Fibroblast of pulmonary artery (primary cell): ENCODE data around the gene PSMC3IP.
A peak's percentile ranks its signal among the peaks of the same experiment; 100 is the strongest.
"Not testable (repeated sequence)": the region's sequence is repeated elsewhere in the genome, so short reads cannot be mapped to it uniquely, and the experiment has no call there.

Experiments
- DNase-seq: peaks from one replicate; pipeline ENCODE4 v3.0.0-alpha.2; 2010; ENCODE audit warnings: low read depth
- H3K4me3 ChIP-seq: replicated peaks from 2 replicates; pipeline ENCODE4 v1.5.1; 2011; ENCODE audit warnings: low read depth, mild to moderate bottlenecking, control low read depth, low read length, moderate library complexity
- TF ChIP-seq, protein P1 (sequence below): IDR thresholded peaks from 2 replicates; pipeline ENCODE4 v1.5.1; 2011; ENCODE audit warnings: mild to moderate bottlenecking, control low read depth, low read length, inconsistent platforms; ENCODE audit errors: missing control alignments

The PSMC3IP gene

DNA sequence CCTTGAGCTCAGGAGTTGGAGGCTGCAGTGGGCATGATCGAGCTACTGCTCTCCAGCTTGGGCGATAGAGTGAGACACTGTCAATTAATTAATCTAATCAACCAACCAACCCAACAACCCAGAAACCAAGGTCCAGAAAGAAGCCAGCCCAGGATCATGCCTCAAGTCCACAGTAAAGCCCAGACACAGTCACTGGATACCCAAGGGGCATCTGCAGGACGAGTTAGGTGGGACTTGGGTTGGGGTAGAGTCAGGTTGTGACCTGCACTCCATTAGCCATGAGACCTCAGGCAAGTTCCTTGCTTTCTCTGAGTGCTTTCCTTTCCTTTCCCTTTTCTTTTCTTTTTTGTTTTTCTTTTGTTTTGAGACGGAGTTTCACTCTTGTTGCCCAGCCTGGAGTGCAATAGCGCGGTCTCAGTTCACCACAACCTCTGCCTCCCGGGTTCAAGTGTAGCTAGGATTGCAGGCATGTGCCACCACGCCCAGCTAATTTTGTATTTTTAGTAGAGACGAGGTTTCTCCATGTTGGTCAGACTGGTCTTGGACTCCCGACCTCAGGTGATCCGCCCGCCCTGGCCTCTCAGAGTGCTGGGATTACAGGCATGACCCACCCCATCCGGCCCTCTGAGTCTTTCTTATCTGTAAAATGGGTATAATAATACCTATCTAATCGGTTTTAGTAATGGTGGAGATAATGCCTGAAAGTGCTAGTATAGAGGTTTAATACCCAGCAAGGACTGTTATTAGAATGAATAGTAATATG is 28.4 kb downstream of the PSMC3IP start:
- TF ChIP-seq, protein P1, sequence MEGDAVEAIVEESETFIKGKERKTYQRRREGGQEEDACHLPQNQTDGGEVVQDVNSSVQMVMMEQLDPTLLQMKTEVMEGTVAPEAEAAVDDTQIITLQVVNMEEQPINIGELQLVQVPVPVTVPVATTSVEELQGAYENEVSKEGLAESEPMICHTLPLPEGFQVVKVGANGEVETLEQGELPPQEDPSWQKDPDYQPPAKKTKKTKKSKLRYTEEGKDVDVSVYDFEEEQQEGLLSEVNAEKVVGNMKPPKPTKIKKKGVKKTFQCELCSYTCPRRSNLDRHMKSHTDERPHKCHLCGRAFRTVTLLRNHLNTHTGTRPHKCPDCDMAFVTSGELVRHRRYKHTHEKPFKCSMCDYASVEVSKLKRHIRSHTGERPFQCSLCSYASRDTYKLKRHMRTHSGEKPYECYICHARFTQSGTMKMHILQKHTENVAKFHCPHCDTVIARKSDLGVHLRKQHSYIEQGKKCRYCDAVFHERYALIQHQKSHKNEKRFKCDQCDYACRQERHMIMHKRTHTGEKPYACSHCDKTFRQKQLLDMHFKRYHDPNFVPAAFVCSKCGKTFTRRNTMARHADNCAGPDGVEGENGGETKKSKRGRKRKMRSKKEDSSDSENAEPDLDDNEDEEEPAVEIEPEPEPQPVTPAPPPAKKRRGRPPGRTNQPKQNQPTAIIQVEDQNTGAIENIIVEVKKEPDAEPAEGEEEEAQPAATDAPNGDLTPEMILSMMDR: no peak

DNA sequence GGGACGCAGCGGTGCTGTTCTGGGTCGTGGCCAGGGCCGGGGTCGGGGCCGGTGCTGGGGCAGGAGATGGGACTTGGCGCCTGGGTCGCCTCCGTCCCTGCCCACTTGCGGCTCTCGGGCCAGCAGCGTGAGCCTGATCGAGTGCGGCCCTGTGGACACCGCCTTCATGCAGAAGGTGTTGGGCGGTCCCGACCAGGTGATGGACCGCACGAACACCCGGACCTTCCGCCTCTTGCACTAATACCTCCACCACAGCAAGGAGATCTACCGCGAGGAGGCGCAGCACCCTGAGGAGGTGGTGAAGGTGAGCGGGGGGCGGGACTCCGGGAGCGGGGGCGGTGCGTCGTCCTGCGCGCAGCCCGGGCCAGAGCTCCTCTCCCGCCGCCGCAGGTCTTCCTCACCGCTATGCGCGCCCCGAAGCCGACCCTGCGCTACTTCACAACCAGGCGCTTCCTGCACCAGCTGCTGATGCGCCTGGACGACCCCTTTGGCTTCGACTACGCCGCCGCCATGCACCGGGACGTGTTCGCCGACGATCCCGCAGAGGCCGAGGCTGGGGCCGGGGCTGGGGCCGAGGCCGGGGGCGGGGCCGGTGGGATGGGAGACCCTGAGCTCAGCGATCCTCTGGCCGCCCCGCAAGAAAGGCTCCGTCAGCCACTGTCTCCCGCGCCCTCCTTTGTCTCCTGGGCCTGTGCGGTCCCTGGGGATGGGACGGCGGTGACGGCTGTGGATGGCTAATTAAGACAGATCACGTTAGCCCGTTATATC is 29.3 kb downstream of the PSMC3IP start:
- TF ChIP-seq, protein P1: peak; percentile 38
- peak overlapping the region; percentile 36 for H3K4me3 ChIP-seq
- peak; percentile 46 for DNase-seq

More for the DNA sequence above, 28.4 kb downstream of the PSMC3IP start:
- no peak for DNase-seq
- H3K4me3 ChIP-seq: no peak overlapping the region

DNA sequence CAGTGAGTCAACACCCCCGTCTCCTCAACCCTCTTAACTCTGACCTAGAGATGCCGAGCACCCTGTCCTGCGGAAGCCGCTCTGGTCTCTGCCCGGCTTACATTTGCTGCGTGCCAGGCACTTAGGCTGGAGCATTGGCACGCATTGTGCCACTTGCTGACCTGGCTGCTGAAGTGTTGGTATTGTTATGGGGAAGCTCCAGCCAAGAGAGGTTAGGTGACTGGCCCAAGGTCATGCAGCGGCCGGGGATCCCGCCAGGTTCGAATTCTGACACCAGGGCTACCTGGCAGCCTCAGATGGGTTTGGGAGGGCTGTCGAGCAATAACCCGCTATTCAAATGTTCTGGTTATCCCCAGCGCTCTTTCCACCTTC is 29.8 kb downstream of the PSMC3IP start:
- no peak overlapping the region for H3K4me3 ChIP-seq
- TF ChIP-seq, protein P1: no peak
- DNase-seq: no peak

DNA sequence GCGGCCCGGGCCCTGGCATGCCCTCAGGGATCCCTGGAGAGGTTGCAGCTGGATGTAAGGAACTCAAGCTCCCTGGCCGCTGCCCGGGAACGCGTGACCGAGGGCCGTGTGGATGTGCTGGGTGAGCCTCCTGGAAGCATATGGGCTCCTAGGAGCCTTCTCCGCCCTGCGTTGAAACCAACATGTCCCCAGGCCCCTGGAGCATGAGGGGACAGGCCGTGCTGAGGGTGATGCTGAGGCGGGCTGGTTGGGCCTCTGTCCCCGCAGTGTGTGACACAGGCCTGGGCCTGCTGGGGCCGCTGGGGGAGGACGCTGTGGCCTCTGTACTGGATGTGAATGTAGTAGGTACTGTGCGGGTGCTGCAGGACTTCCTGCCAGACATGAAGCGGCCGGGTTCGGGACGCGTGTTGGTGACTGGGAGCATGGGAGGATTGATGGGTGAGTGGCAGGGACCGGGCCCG is 30.5 kb downstream of the PSMC3IP start:
- no peak overlapping the region for H3K4me3 ChIP-seq
- no peak for DNase-seq
- TF ChIP-seq, protein P1: no peak

DNA sequence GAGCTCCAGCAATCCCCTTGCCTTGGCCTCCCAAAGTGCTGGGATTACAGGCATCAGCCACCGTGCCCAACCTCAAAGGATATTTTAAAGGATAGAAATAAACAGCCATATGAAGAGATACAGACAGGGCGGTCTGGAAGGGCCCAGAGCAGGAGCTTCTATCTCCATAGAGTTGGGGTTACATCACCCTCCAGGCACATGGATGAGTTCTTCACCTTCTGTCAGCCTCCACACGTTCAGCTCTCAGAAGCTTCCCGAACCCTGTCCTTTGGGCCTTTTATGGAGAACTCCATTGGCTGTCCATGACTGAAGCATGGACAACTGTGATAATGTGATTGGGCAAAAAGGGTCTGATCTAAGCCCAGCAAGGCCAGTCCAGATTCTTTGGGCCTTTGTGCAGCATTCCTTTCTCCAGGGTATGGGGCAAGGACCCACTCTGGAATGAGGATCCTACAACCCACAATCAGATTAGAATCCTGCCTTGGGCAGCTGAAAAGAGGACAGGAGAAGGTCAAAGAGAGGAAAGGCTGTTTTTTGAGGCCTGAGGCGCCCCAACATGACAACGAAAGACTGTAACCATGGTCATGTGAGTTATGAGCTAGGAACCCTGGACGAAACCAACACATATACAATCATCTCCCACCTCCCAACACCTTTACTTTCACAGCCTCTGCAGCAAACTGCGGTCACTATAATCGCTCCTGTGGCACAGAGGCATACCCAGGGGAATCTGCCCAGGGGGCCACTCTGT is 31.6 kb downstream of the PSMC3IP start:
- not testable (repeated sequence) for H3K4me3 ChIP-seq, DNase-seq

DNA sequence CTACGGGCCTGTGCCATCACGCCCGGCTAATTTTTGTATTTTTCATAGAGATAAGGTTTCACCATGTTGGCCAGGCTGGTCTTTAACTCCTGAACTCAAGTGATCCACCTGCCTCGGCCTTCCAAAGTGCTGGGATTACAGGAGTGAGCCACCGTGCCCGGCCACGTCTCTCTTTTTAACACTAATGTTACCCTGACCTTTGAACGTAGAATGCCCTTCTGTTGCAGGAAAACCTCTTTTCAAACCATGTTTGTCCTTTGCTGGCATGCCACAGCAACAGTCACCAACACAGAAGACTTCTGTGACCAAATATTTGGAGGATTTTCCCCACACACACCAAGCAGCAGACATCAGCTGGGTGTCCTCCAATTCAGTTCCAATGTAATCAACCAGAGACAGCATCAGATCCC is 32.6 kb downstream of the PSMC3IP start:
- DNase-seq: no peak

More for the DNA sequence above, 32.6 kb downstream of the PSMC3IP start:
- TF ChIP-seq, protein P1: no peak
- H3K4me3 ChIP-seq: no peak overlapping the region
